HCT116 (cell line): ENCODE results near the gene CLEC20A.

Source experiments
- CEBPB ChIP-seq: IDR thresholded peaks from 2 replicates; pipeline ENCODE4 v1.6.1; 2012; ENCODE audit warnings: low read depth
- CTCF ChIP-seq, 3 experiments: fragments of 200-600 bp in 1 of 3; sonication (generic) in 1 of 3; IDR thresholded peaks in 2 of 3; conservative IDR thresholded peaks in 1 of 3; 2 replicates each; pipeline ENCODE4 v1.5.1; 2012 to 2017; ENCODE audit warnings: low read depth in 2 of 3, low read length in 2 of 3, antibody characterized with exemption in 1 of 3, borderline replicate concordance in 1 of 3, control low read depth in 1 of 3, mild to moderate bottlenecking in 1 of 3, mixed read lengths in 1 of 3, mixed run types in 1 of 3, moderate library complexity in 1 of 3; ENCODE audit not compliant: insufficient read depth in 1 of 3
- EGR1 ChIP-seq: IDR thresholded peaks from 2 replicates; pipeline ENCODE4 v1.6.1; 2012; ENCODE audit warnings: low read depth
- EZH2 ChIP-seq: fragments of 200-600 bp; sonication (generic); IDR thresholded peaks from 2 replicates; pipeline ENCODE4 v1.6.1; 2017; ENCODE audit warnings: antibody characterized with exemption, mixed run types
- MAX ChIP-seq: IDR thresholded peaks from 2 replicates; pipeline ENCODE4 v1.6.1; 2012
- POLR2A ChIP-seq: IDR thresholded peaks from 2 replicates; pipeline ENCODE4 v1.7.0; 2011; ENCODE audit warnings: borderline replicate concordance; ENCODE audit not compliant: insufficient read depth, insufficient read length; ENCODE audit errors: extremely low read depth
- RAD21 ChIP-seq: IDR thresholded peaks from 2 replicates; pipeline ENCODE4 v1.6.1; 2012; ENCODE audit warnings: low read depth, mild to moderate bottlenecking
- SRF ChIP-seq: IDR thresholded peaks from 2 replicates; pipeline ENCODE4 v1.6.1; 2012; ENCODE audit warnings: low read depth
- TF ChIP-seq, protein P1 (sequence below): IDR thresholded peaks from 2 replicates; pipeline ENCODE4 v1.6.1; 2012; ENCODE audit warnings: low read depth
- TF ChIP-seq, protein P2 (sequence below): IDR thresholded peaks from 2 replicates; pipeline ENCODE4 v1.6.1; 2011; ENCODE audit warnings: mild to moderate bottlenecking, low read length, moderate library complexity; ENCODE audit not compliant: insufficient replicate concordance; ENCODE audit errors: extremely low read depth

DNA sequence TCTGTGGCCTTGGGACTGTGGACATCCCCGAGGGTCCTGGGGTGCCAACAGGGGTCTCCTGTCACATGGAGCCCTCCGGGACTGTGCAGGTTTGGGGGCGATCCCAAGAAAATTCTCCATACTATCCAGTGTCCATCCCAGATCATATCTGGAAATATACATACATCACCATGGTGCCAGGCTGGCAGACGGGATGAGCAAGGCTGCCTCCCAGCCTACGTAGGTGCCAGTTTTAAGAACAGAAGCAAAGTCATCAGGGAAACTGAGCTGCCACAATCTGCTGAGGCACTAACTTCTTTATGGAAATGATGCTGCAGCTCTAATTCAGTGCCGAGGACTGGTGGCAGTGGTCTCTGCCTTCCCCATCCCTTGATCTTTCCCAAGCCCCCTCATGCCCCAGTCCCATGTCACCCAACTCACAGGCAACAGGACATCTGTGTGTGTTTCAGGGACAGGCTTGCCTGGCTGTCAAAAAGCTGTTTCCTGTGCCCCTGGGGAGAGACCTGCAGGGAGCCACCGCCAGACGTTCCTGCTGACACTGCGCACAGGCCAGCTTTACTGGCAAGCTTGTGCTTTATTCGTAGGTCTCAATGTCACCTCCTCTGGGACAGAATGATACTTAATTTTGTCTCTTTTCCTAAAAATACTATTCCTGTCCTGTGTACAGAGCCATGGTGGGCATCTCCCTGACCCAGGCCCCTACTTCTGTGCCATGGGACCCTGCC lies 31.6 kb upstream of the CLEC20A start:
- TF ChIP-seq CTCF (IDR thresholded peaks at IDR 0.05 in 2 of 3, conservative IDR thresholded peaks at IDR 0.05 in 1 of 3; ENCODE audit: borderline replicate concordance in 1 of 3, insufficient read depth in 1 of 3, low read depth in 2 of 3, low read length in 2 of 3), result no peak
- TF ChIP-seq, protein P1, sequence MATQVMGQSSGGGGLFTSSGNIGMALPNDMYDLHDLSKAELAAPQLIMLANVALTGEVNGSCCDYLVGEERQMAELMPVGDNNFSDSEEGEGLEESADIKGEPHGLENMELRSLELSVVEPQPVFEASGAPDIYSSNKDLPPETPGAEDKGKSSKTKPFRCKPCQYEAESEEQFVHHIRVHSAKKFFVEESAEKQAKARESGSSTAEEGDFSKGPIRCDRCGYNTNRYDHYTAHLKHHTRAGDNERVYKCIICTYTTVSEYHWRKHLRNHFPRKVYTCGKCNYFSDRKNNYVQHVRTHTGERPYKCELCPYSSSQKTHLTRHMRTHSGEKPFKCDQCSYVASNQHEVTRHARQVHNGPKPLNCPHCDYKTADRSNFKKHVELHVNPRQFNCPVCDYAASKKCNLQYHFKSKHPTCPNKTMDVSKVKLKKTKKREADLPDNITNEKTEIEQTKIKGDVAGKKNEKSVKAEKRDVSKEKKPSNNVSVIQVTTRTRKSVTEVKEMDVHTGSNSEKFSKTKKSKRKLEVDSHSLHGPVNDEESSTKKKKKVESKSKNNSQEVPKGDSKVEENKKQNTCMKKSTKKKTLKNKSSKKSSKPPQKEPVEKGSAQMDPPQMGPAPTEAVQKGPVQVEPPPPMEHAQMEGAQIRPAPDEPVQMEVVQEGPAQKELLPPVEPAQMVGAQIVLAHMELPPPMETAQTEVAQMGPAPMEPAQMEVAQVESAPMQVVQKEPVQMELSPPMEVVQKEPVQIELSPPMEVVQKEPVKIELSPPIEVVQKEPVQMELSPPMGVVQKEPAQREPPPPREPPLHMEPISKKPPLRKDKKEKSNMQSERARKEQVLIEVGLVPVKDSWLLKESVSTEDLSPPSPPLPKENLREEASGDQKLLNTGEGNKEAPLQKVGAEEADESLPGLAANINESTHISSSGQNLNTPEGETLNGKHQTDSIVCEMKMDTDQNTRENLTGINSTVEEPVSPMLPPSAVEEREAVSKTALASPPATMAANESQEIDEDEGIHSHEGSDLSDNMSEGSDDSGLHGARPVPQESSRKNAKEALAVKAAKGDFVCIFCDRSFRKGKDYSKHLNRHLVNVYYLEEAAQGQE, result no peak
- no peak for TF ChIP-seq POLR2A
- no peak for TF ChIP-seq EZH2
- TF ChIP-seq SRF, result no peak
- TF ChIP-seq EGR1, result no peak
- TF ChIP-seq MAX, result no peak
- TF ChIP-seq, protein P2, sequence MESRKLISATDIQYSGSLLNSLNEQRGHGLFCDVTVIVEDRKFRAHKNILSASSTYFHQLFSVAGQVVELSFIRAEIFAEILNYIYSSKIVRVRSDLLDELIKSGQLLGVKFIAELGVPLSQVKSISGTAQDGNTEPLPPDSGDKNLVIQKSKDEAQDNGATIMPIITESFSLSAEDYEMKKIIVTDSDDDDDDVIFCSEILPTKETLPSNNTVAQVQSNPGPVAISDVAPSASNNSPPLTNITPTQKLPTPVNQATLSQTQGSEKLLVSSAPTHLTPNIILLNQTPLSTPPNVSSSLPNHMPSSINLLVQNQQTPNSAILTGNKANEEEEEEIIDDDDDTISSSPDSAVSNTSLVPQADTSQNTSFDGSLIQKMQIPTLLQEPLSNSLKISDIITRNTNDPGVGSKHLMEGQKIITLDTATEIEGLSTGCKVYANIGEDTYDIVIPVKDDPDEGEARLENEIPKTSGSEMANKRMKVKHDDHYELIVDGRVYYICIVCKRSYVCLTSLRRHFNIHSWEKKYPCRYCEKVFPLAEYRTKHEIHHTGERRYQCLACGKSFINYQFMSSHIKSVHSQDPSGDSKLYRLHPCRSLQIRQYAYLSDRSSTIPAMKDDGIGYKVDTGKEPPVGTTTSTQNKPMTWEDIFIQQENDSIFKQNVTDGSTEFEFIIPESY, result no peak
- TF ChIP-seq RAD21, result no peak
- TF ChIP-seq CEBPB, result no peak
